ENCODE data around the gene SLC17A9. TPM values are rescaled to one million over a fixed set of nuclear protein-coding genes. Genes with fewer than 3 reads are reported as not detected.

Gene SLC17A9
- total and polyA plus RNA-seq, 7 donors, result 0.32 to 1.0 (median 0.88) TPM

DNA sequence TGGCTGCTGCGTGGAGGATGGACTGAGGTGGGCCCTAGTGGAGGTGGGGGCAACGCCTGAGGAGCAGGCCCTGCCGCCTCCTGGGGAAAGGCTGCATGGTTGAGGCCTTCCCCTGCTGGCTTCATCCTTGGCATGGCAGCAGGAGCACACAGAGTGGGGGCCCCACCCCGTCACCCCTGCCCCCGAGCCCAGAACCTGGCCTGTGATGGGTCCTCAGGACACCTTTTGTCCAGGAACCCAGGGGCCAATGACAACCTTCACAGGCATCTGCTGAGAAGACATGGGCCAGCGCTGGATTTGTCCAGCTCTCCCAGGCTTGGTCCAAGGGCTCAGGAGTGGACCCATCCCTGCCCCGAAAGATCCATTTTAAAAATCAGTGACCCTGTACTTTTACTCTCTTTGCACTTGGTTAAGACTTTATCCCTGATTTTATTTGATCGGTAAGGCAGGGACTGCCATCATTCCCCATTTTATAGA, 575 bp upstream of the SLC17A9 start:
- WGBS, 3 donors, result 89 to 90% (median 89%) methylated on average over 8 of the region's 8 CpGs
- Histone ChIP-seq H3K36me3 (ENCODE audit: insufficient read depth in 1 of 2, low read depth in 1 of 2) (peaks cover 0 to 40% of the 10 kb centered on the region in 2 donors), H3K27me3 (ENCODE audit: insufficient read depth in 3 of 3, low read length in 2 of 3) (no peaks in the 10 kb centered on the region), H3K9me3 (no peaks in the 10 kb centered on the region), H3K4me1 (peaks cover 8% of the 10 kb centered on the region), H3K27ac (no peak overlapping the region), H3K4me3 (peak overlapping the region; percentile 58)
- TF ChIP-seq, protein P1, sequence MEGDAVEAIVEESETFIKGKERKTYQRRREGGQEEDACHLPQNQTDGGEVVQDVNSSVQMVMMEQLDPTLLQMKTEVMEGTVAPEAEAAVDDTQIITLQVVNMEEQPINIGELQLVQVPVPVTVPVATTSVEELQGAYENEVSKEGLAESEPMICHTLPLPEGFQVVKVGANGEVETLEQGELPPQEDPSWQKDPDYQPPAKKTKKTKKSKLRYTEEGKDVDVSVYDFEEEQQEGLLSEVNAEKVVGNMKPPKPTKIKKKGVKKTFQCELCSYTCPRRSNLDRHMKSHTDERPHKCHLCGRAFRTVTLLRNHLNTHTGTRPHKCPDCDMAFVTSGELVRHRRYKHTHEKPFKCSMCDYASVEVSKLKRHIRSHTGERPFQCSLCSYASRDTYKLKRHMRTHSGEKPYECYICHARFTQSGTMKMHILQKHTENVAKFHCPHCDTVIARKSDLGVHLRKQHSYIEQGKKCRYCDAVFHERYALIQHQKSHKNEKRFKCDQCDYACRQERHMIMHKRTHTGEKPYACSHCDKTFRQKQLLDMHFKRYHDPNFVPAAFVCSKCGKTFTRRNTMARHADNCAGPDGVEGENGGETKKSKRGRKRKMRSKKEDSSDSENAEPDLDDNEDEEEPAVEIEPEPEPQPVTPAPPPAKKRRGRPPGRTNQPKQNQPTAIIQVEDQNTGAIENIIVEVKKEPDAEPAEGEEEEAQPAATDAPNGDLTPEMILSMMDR (IDR thresholded peaks at IDR 0.05), result no peak
- DNase-seq (peak in 1 of 2 donors; percentile 42), ATAC-seq (no peak)
- intact Hi-C loops (cut with DNase I), result no loop called here

DNA sequence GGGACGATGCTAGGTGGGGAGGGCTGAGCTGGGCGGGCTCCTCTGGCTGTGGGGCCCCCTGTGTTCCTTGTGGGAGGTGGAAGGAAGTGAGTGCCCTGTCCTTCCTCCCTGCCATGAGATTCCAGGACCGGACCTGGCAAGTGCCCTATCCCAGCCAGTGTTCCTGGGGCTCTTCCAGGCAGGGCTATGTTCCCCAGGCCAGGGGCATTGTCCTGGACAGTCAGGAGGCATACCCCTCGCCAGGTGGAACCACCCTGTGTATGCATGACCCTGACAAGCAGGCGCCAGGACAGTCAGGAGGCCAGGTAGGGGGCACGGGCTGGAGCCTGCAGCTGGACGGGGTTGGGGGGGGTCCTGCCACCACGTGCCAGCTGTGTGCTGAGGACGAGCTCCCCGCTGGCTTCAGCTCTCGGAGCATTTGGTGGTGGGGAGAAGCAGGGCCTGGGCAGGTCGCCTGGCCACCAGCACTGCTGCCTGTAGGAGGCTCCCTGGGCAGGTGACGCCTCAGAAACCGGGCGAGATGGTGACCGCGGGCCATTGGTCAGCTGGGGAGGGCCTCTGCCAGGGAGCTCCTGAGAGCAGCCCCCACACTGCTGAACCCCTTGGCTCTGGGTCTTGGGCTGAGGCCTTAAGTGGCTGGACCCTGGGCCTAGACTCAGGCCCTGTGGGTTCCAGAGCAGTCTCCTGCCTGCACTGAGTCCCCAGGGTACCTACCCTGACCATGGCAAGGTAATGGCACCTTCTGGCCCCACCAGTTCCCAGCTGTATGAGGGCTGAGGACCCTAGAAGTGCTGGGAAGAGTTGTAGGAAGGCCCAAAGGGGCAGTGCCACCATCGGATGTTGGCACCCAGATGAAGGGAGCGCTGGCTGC, 694 bp downstream of the SLC17A9 start:
- intact Hi-C loops (cut with DNase I), result no loop called here
- ATAC-seq (peak; percentile 4 to 16 (median 10)), DNase-seq (peak in 1 of 2 donors; percentile 55)
- no peaks in the 10 kb centered on the region for H3K27me3 ChIP-seq (ENCODE audit: insufficient read depth in 3 of 3, low read length in 2 of 3)
- peaks cover 0 to 28% of the 10 kb centered on the region in 2 donors for H3K36me3 ChIP-seq (ENCODE audit: insufficient read depth in 1 of 2, low read depth in 1 of 2)
- WGBS, 3 donors, result 63 to 74% (median 67%) methylated on average over 19 of the region's 19 CpGs
- no peaks in the 10 kb centered on the region for H3K9me3 ChIP-seq
- H3K4me3 ChIP-seq, result peak overlapping the region; percentile 58
- peak overlapping the region; percentile 58 for H3K27ac ChIP-seq
- TF ChIP-seq, protein P1 (IDR thresholded peaks at IDR 0.05), result no peak
- peaks cover 5% of the 10 kb centered on the region for H3K4me1 ChIP-seq

DNA sequence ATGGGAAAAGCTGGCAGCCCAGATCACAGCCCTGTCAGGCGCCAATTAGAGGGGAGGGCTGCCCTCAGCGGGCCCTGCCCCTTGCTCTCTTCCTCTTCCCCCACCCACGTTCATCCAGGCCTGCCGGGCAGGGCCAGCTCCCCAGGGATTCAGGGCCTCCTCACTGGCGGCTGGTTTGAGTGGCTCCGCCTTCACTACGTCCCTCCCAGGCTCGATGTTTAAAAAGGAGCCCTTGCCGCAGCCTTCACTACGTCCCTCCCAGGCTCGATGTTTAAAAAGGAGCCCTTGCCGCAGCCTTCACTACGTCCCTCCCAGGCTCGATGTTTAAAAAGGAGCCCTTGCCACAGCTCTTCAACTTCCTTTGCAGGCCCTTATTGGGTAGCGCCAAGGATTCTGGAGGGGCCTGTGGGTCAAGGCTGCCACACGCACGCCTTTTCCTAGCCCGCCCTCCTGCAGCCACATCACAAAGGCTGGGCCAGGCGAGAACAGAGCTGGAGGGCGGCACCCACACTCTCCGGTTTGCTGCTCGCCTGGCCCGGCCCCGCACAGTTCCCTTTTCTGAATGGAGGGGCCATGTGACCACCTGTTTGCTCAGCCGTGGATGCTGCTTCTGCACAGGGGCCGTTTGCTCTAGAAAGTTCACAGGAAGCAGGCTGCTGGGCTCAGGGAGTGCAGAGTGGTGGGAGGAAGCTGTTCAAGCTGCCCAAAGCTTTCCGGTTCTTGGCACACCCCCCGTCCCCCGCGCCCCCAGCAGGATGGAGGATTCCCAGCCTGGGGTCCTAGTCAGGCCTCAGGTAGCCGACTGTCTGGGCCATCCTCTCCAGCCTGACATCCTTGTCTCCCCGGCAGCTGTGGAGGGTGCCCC, 1.6 kb downstream of the SLC17A9 start:
- peak overlapping the region; percentile 46 for H3K4me3 ChIP-seq
- WGBS, 3 donors, result 21 to 37% (median 25%) methylated on average over 32 of the region's 32 CpGs
- ATAC-seq, result peak in 3 of 4 donors; percentile 7 to 19 (median 17)

More for the DNA sequence above, 1.6 kb downstream of the SLC17A9 start:
- peak overlapping the region; percentile 58 for H3K27ac ChIP-seq
- H3K36me3 ChIP-seq (ENCODE audit: insufficient read depth in 1 of 2, low read depth in 1 of 2), result peaks cover 0 to 19% of the 10 kb centered on the region in 2 donors
- H3K4me1 ChIP-seq, result peaks cover 5% of the 10 kb centered on the region
- TF ChIP-seq, protein P1 (IDR thresholded peaks at IDR 0.05), result no peak
- no peaks in the 10 kb centered on the region for H3K9me3 ChIP-seq
- intact Hi-C loops (cut with DNase I), result no loop called here
- no peaks in the 10 kb centered on the region for H3K27me3 ChIP-seq (ENCODE audit: insufficient read depth in 3 of 3, low read length in 2 of 3)
- peak; percentile 69 to 83 for DNase-seq

Data from psoas muscle (tissue), 8 donors.